Measurements from ENCODE around the gene GET3.

Gene GET3

DNA sequence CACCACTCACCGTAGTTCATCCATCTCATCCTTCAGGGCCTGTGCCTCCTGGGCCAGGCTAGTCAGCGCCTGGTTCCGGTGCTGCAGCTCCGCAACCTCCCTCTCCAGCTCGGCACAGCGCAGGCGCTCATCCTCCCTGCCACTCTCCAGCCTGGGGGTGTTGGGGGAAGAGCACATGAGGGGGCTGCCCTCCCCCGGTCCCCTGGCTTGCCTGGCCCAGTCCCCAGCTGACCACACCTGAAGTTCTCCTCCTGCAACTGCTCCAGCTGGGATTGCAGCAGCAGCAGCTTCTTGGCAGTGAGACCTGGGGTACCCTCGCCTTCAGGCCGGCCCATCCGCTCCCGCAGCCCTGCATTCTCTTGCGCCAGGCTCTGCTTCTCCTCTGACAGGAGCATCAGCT is 33.6 kb downstream of the GET3 start:
- Histone ChIP-seq H3K79me2 (ENCODE audit: low read length) (no peaks in the 10 kb centered on the region), H3K4me3 (ENCODE audit: low read length) (no peak overlapping the region), H3K9ac (ENCODE audit: low read length) (no peak overlapping the region), H3K36me3 (replicated peaks; ENCODE audit: low read depth, low read length) (peaks cover 3% of the 10 kb centered on the region), H4K20me1 (ENCODE audit: insufficient read depth, low read length) (no peaks in the 10 kb centered on the region), H3K4me2 (ENCODE audit: low read length) (no peak overlapping the region), H2AFZ (ENCODE audit: low read depth, low read length) (no peak overlapping the region), H3K27me3 (ENCODE audit: low read depth, low read length) (no peaks in the 10 kb centered on the region), H3K9me3 (ENCODE audit: insufficient read depth, low read length) (no peaks in the 10 kb centered on the region), H3K27ac (ENCODE audit: low read length) (no peak overlapping the region), H3K4me1 (ENCODE audit: low read length) (peaks cover 7% of the 10 kb centered on the region; the same call in 1 of the 2 replicates)
- no peak for TF ChIP-seq EZH2phosphoT487 (IDR thresholded peaks at IDR 0.05; ENCODE audit: low read depth)
- TF ChIP-seq, protein P1, sequence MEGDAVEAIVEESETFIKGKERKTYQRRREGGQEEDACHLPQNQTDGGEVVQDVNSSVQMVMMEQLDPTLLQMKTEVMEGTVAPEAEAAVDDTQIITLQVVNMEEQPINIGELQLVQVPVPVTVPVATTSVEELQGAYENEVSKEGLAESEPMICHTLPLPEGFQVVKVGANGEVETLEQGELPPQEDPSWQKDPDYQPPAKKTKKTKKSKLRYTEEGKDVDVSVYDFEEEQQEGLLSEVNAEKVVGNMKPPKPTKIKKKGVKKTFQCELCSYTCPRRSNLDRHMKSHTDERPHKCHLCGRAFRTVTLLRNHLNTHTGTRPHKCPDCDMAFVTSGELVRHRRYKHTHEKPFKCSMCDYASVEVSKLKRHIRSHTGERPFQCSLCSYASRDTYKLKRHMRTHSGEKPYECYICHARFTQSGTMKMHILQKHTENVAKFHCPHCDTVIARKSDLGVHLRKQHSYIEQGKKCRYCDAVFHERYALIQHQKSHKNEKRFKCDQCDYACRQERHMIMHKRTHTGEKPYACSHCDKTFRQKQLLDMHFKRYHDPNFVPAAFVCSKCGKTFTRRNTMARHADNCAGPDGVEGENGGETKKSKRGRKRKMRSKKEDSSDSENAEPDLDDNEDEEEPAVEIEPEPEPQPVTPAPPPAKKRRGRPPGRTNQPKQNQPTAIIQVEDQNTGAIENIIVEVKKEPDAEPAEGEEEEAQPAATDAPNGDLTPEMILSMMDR (IDR thresholded peaks at IDR 0.05; ENCODE audit: low read depth, low read length), result no peak

DNA sequence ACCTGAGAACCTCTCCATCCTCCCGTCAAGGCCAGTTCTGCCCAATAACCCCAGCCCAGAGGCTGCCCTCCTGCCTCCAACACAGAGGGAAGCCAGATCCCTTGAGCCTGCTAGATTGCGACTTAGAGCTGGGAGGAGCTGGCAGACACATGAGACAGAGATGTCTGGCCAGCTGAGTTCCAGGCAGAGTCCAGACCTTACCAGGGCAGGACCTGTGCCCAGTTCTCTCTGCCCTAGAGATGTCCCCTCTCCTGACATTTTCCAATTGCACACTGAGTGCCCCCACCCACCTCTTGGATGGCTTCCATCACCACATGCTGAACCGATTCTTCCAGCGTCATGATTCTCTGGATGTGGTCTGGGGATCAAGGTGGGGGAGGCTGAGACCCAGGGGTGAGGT is 35.0 kb downstream of the GET3 start:
- Histone ChIP-seq H3K4me1 (ENCODE audit: low read length) (peaks cover 6% of the 10 kb centered on the region; the same call in 1 of the 2 replicates), H3K9me3 (ENCODE audit: insufficient read depth, low read length) (no peaks in the 10 kb centered on the region), H3K4me3 (ENCODE audit: low read length) (no peak overlapping the region), H4K20me1 (ENCODE audit: insufficient read depth, low read length) (no peaks in the 10 kb centered on the region), H3K4me2 (ENCODE audit: low read length) (no peak overlapping the region), H3K27ac (ENCODE audit: low read length) (no peak overlapping the region), H3K79me2 (ENCODE audit: low read length) (no peaks in the 10 kb centered on the region), H3K36me3 (replicated peaks; ENCODE audit: low read depth, low read length) (peaks cover 3% of the 10 kb centered on the region), H3K9ac (ENCODE audit: low read length) (no peak overlapping the region), H2AFZ (ENCODE audit: low read depth, low read length) (no peak overlapping the region), H3K27me3 (ENCODE audit: low read depth, low read length) (no peaks in the 10 kb centered on the region)
- no peak for TF ChIP-seq EZH2phosphoT487 (IDR thresholded peaks at IDR 0.05; ENCODE audit: low read depth)

DNA sequence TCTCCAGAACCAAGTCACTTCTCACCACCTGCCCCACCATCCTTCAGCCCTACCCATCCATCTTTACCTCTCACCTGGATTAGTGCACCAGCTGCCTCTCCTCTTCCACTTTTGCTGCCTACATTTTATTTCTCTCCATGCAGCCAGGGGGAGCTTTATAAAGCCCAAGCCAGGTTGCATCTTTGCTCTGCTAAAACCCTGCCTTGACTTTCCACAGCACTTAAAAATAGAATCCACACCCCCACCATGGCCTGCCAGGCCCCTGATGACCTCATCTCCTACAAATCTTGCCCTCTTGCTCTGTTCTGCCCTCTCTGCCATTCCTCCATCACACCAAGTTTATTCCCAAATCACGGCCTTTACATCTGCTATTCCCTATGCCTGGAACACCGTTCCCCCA is 36.3 kb downstream of the GET3 start:
- Histone ChIP-seq H3K9ac (ENCODE audit: low read length) (no peak overlapping the region), H4K20me1 (ENCODE audit: insufficient read depth, low read length) (no peaks in the 10 kb centered on the region), H3K36me3 (replicated peaks; ENCODE audit: low read depth, low read length) (peaks cover 3% of the 10 kb centered on the region), H2AFZ (ENCODE audit: low read depth, low read length) (no peak overlapping the region), H3K27me3 (ENCODE audit: low read depth, low read length) (no peaks in the 10 kb centered on the region), H3K4me2 (ENCODE audit: low read length) (no peak overlapping the region), H3K4me1 (ENCODE audit: low read length) (peaks cover 7% of the 10 kb centered on the region; the same call in 1 of the 2 replicates), H3K9me3 (ENCODE audit: insufficient read depth, low read length) (no peaks in the 10 kb centered on the region), H3K4me3 (ENCODE audit: low read length) (no peak overlapping the region), H3K27ac (ENCODE audit: low read length) (no peak overlapping the region), H3K79me2 (ENCODE audit: low read length) (0 out of 2 replicates have a peak, but pooled peaks cover 4% of the 10 kb centered on the region)
- TF ChIP-seq EZH2phosphoT487 (IDR thresholded peaks at IDR 0.05; ENCODE audit: low read depth), result no peak
- TF ChIP-seq, protein P1 (IDR thresholded peaks at IDR 0.05; ENCODE audit: low read depth, low read length), result peak; percentile 41

DNA sequence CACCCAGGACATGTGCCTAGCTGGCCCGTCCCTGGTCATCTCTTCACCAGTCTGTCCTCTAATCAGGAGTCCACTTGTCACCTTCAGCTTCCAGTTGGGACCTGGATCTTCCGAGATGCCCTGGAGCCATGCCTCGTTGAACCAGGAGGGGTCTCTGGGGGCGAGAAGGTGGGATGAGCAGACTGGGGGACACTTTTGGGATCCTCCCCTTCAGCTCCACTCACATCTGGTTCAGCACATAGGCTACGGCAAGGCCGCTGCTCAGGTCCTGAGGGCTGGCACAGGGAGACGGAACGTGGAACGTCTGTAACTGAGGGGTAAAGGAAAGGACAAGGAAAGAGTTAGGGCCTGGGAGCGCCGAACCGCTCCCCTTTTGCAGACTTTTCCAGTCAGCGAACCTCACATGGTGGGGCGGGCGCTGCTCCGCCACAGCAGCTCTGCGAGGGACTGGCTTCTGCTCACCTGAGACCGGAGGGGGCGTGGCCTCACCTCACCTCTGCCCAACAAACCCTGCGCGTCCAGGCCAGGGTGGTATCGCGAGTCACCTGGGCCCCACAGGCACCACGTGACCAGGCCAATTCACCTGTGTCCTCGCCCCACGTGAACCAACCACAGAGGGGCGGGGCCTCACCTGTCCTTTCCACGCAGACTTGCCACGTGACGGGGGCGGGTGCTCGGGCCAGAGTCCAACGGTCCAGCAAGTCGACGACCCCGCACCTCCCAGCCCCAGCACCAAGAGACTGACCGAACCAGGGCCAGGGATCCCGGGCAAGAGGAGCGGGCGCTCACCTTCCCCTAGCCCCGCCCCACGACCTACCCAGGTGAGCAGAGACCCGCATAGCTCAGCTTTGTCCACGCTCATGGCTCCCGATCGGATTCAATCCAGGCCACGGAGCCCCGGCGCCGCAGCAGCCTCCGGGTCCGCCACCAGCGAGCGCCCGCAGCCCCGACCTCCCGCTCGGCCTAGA is 37.6 kb downstream of the GET3 start, which contains the start of gene HOOK2:
Gene HOOK2 (minus strand): TSS at position 965 of the 968 bp plus-strand sequence. CDS start 103 bp downstream, at position 862.
- no peaks in the 10 kb centered on the region for H3K27me3 ChIP-seq (ENCODE audit: low read depth, low read length)
- H3K79me2 ChIP-seq (ENCODE audit: low read length), result peaks cover 14% of the 10 kb centered on the region; the same call in 1 of the 2 replicates
- peak within 1 kb of the TSS; percentile 28; the same call in 1 of the 2 replicates for H2AFZ ChIP-seq (ENCODE audit: low read depth, low read length)
- H3K9me3 ChIP-seq (ENCODE audit: insufficient read depth, low read length), result no peaks in the 10 kb centered on the region
- peaks cover 19% of the 10 kb centered on the region for H3K4me1 ChIP-seq (ENCODE audit: low read length)
- peak within 1 kb of the TSS; percentile 45 for H3K27ac ChIP-seq (ENCODE audit: low read length)
- H4K20me1 ChIP-seq (ENCODE audit: insufficient read depth, low read length), result no peaks in the 10 kb centered on the region
- H3K9ac ChIP-seq (ENCODE audit: low read length), result peak within 1 kb of the TSS; percentile 66
- H3K36me3 ChIP-seq (replicated peaks; ENCODE audit: low read depth, low read length), result peaks cover 3% of the 10 kb centered on the region
- peak within 1 kb of the TSS; percentile 80 for H3K4me3 ChIP-seq (ENCODE audit: low read length)
- TF ChIP-seq EZH2phosphoT487 (IDR thresholded peaks at IDR 0.05; ENCODE audit: low read depth), result no peak
- TF ChIP-seq, protein P1 (IDR thresholded peaks at IDR 0.05; ENCODE audit: low read depth, low read length), result no peak
- H3K4me2 ChIP-seq (ENCODE audit: low read length), result peak within 1 kb of the TSS; percentile 74
